Duodenal mucosa (tissue), 2 donors: ENCODE measurements around the gene ANK3.
"Not testable (repeated sequence)": the region's sequence is repeated elsewhere in the genome, so short reads cannot be mapped to it uniquely, and the experiment has no call there.

ENCODE experiments used
- H3K27ac ChIP-seq: one replicate; pipeline ENCODE4 v1.7.0; 2013; ENCODE audit warnings: low read depth, low read length
- H3K27me3 ChIP-seq, 2 donors: one replicate each; pipeline ENCODE4 v1.7.0; 2013; ENCODE audit warnings: low read length in 2 of 2, control low read depth in 1 of 2; ENCODE audit not compliant: insufficient read depth in 2 of 2, control insufficient read depth in 1 of 2
- H3K36me3 ChIP-seq, 2 donors: one replicate each; pipeline ENCODE4 v1.7.0; 2013; ENCODE audit warnings: low read length in 2 of 2, control low read depth in 1 of 2; ENCODE audit not compliant: insufficient read depth in 2 of 2, control insufficient read depth in 1 of 2
- H3K4me1 ChIP-seq, 2 donors: one replicate each; pipeline ENCODE4 v1.7.0; 2013; ENCODE audit warnings: low read length in 2 of 2, control low read depth in 1 of 2; ENCODE audit not compliant: insufficient read depth in 2 of 2, control insufficient read depth in 1 of 2
- H3K4me3 ChIP-seq, 2 donors: one replicate each; pipeline ENCODE4 v1.7.0; 2013; ENCODE audit warnings: low read length in 2 of 2, low read depth in 1 of 2
- H3K9ac ChIP-seq, 2 donors: one replicate each; pipeline ENCODE4 v1.7.0; 2013; ENCODE audit warnings: low read length in 2 of 2, low read depth in 1 of 2
- H3K9me3 ChIP-seq, 2 donors: one replicate each; pipeline ENCODE4 v1.7.0; 2013; ENCODE audit warnings: low read length in 2 of 2, control low read depth in 1 of 2; ENCODE audit not compliant: control insufficient read depth in 1 of 2

ANK3 gene

GRCh38 chr10:60040014-60040662 is 349.5 kb downstream of the ANK3 start:
- no peaks in the 10 kb centered on the region for H3K9me3 ChIP-seq
- H3K27me3 ChIP-seq, result no peaks in the 10 kb centered on the region
- peaks cover 31 to 38% of the 10 kb centered on the region in 2 donors for H3K4me1 ChIP-seq
- no peak overlapping the region for H3K4me3 ChIP-seq
- no peak overlapping the region for H3K27ac ChIP-seq
- no peaks in the 10 kb centered on the region for H3K36me3 ChIP-seq
- H3K9ac ChIP-seq, result no peak overlapping the region

GRCh38 chr10:60035984-60036383 is 353.7 kb downstream of the ANK3 start:
- Histone ChIP-seq H3K4me1 (peaks cover 5% of the 10 kb centered on the region in 2 donors), H3K4me3 (no peak overlapping the region), H3K9ac (no peak overlapping the region), H3K9me3 (no peaks in the 10 kb centered on the region), H3K27ac (no peak overlapping the region), H3K27me3 (no peaks in the 10 kb centered on the region), H3K36me3 (no peaks in the 10 kb centered on the region)

GRCh38 chr10:60035375-60035774 is 354.3 kb downstream of the ANK3 start:
- H3K9me3 ChIP-seq, H3K27ac ChIP-seq, H3K4me3 ChIP-seq, H3K4me1 ChIP-seq, H3K27me3 ChIP-seq, H3K9ac ChIP-seq, H3K36me3 ChIP-seq: not testable (repeated sequence)

GRCh38 chr10:60032723-60033122 is 357.0 kb downstream of the ANK3 start:
- Histone ChIP-seq H3K27ac (no peak overlapping the region), H3K4me1 (no peaks in the 10 kb centered on the region), H3K9me3 (no peaks in the 10 kb centered on the region)

GRCh38 chr10:60031664-60032063 is 358.0 kb downstream of the ANK3 start:
- H3K27ac ChIP-seq, result no peak overlapping the region

More at GRCh38 chr10:60032723-60033122, 357.0 kb downstream of the ANK3 start:
- no peak overlapping the region for H3K4me3 ChIP-seq
- H3K36me3 ChIP-seq, result no peaks in the 10 kb centered on the region
- no peaks in the 10 kb centered on the region for H3K27me3 ChIP-seq
- H3K9ac ChIP-seq, result no peak overlapping the region

DNA sequence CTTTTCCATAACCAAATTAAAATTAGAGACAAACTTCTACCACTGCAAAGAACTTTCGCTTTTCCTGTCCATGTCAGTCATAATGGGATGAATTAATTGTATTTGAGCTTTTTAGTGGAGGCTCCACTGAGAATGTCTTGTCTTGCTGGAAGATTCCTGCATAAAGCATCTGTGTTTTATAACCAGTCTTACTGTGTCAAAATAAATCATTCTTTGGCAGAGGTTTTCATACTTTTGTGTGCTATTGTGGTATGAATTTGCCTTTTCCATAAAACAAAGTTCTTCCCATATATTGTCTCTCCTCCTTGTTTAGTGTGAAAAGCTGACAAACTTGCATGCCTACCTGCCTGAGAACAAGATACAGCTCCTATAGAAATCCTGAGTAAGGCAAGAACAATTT is 358.5 kb downstream of the ANK3 start:
- no peaks in the 10 kb centered on the region for H3K9me3 ChIP-seq
- no peak overlapping the region for H3K27ac ChIP-seq
- H3K27me3 ChIP-seq, result no peaks in the 10 kb centered on the region
- no peak overlapping the region for H3K9ac ChIP-seq
- H3K4me1 ChIP-seq, result no peaks in the 10 kb centered on the region
- H3K4me3 ChIP-seq, result no peak overlapping the region
- no peaks in the 10 kb centered on the region for H3K36me3 ChIP-seq

More at GRCh38 chr10:60031664-60032063, 358.0 kb downstream of the ANK3 start:
- Histone ChIP-seq H3K9ac (no peak overlapping the region), H3K27me3 (no peaks in the 10 kb centered on the region), H3K4me3 (no peak overlapping the region), H3K4me1 (no peaks in the 10 kb centered on the region), H3K36me3 (no peaks in the 10 kb centered on the region), H3K9me3 (no peaks in the 10 kb centered on the region)

DNA sequence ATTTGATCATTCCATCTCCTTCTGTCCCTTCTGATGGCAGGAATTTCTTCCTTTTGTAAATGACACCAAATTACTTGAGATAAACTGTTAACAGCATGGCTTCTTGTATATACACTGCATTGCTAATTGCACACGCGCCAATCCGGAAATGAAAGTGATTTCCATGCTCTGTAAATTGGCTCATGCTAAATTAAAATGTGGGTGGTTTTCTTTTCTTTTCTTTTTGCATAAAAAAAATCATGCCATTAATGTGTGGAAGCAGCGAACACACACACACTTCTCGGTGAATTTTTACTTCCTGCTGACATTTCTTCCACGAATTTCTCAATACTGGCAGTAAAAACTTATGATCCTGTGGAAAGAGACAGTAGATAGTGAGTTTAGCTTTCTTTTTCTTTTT is 360.2 kb downstream of the ANK3 start:
- Histone ChIP-seq H3K4me1 (no peaks in the 10 kb centered on the region), H3K4me3 (no peak overlapping the region), H3K9ac (no peak overlapping the region), H3K27ac (no peak overlapping the region), H3K27me3 (no peaks in the 10 kb centered on the region), H3K9me3 (no peaks in the 10 kb centered on the region), H3K36me3 (no peaks in the 10 kb centered on the region)

DNA sequence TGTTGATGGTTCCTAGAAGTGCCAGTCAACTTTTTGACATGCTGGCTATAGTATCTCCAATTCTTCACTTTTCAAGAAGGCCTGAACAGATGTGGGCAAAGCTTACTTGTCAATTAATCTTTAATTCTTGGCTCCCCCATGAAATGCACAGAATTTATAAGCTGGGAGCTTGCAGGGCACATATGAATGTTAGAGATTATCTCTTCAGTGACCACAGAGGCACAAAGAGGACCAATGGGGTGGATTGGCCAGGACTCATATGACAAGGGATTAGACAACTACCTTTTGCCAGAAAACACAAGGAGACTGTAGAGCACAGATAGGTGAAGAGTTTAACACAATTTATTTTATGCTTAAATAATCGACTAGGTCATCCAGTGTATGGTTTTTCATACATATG is 361.6 kb downstream of the ANK3 start:
- no peaks in the 10 kb centered on the region for H3K27me3 ChIP-seq
- H3K4me3 ChIP-seq, result no peak overlapping the region
- no peaks in the 10 kb centered on the region for H3K36me3 ChIP-seq
- no peaks in the 10 kb centered on the region for H3K9me3 ChIP-seq
- H3K4me1 ChIP-seq, result no peaks in the 10 kb centered on the region
- H3K9ac ChIP-seq, result no peak overlapping the region
- H3K27ac ChIP-seq, result no peak overlapping the region

DNA sequence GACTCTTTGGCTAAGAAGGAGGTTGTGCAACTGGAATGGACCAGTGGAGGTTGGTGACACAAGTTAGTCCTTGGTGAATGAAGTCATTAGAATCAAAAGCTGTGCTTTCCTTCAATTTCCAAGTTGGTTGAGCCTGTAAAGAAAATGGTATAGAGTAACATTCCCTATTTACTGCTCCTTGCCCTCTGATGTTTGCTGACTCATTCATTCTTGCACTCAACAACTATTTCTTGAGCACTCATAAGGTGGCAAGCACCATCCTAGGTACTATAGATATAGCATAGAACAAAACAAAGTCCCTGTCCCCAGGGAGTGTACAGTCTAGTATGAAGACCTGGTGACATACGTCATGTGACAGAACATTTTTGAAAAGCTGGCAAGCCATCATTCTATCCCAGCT is 364.4 kb downstream of the ANK3 start:
- H3K9ac ChIP-seq, result no peak overlapping the region
- no peak overlapping the region for H3K27ac ChIP-seq
- H3K4me1 ChIP-seq, result no peaks in the 10 kb centered on the region
- no peaks in the 10 kb centered on the region for H3K36me3 ChIP-seq
- no peak overlapping the region for H3K4me3 ChIP-seq
- H3K9me3 ChIP-seq, result no peaks in the 10 kb centered on the region
- no peaks in the 10 kb centered on the region for H3K27me3 ChIP-seq

DNA sequence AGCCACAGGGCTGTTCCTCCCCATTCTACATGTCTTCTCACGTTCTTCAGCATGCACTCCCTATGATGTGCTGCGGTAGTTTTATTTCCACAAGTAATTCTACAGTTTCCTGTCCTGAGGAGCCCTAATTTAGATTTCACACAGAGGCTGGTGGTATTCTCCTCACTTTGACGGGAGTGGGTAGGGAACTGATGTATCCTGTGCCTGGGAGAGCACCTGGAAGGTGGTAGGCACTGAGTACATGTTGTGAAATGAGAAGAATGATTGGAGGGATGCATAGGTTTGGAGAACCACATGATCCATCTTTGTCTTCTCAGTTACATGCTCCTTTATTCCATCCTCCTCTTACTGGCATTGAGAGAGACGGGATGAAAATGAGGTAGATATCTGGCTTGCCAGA is 365.2 kb downstream of the ANK3 start:
- no peaks in the 10 kb centered on the region for H3K36me3 ChIP-seq
- no peak overlapping the region for H3K9ac ChIP-seq
- H3K9me3 ChIP-seq, result no peaks in the 10 kb centered on the region
- H3K4me1 ChIP-seq, result no peaks in the 10 kb centered on the region
- H3K27ac ChIP-seq, result no peak overlapping the region
- H3K4me3 ChIP-seq, result no peak overlapping the region
- H3K27me3 ChIP-seq, result no peaks in the 10 kb centered on the region
